Lower leg skin (tissue), 3 donors: ENCODE data around the gene KRABD2.

ENCODE experiments used
- CTCF ChIP-seq, 3 donors: fragments of 450-650 bp; IDR thresholded peaks; one replicate each; pipeline ENCODE4 v1.5.1; 2016; ENCODE audit warnings: antibody characterized with exemption in 3 of 3, mild to moderate bottlenecking in 3 of 3, moderate library complexity in 2 of 3
- POLR2A ChIP-seq, 2 donors: fragments of 450-650 bp; IDR thresholded peaks; one replicate each; pipeline ENCODE4 v1.6.1; 2016 to 2017; ENCODE audit warnings: antibody characterized with exemption in 2 of 2, mild to moderate bottlenecking in 1 of 2, moderate library complexity in 1 of 2

GRCh38 chr17:8371786-8372185 lies 4.7 kb downstream of the KRABD2 start:
- TF ChIP-seq CTCF (IDR thresholded peaks at IDR 0.05) (no peak), POLR2A (IDR thresholded peaks at IDR 0.05) (no peak)
